HepG2 (cell line): ENCODE results near the gene ANKHD1. TPM values are rescaled to one million over a fixed set of nuclear protein-coding genes. Genes with fewer than 3 reads are reported as not detected.

Experiments
- ATF1 ChIP-seq: IDR thresholded peaks from 2 replicates; pipeline ENCODE4 v1.6.1; 2016; ENCODE audit warnings: mild to moderate bottlenecking, control low read depth
- ATF7-NPFF ChIP-seq: sonication (generic); formaldehyde crosslinking; IDR thresholded peaks from 2 replicates; pipeline ENCODE4 v1.8.1; 2023; ENCODE audit warnings: mild to moderate bottlenecking, low read depth, missing genetic modification reagents, moderate library complexity
- BORCS8-MEF2B ChIP-seq: sonication (generic); formaldehyde crosslinking; IDR thresholded peaks from 2 replicates; pipeline ENCODE4 v1.8.0; 2022; ENCODE audit warnings: mild to moderate bottlenecking, missing genetic modification reagents
- CHCHD3 ChIP-seq: sonication (generic); formaldehyde crosslinking; IDR thresholded peaks from 2 replicates; pipeline ENCODE4 v1.8.0; 2022; ENCODE audit warnings: mild to moderate bottlenecking, missing genetic modification reagents, moderate library complexity
- ELF4 ChIP-seq: sonication (generic); formaldehyde crosslinking; IDR thresholded peaks from 2 replicates; pipeline ENCODE4 v1.5.0; 2020; ENCODE audit warnings: missing genetic modification reagents, mild to moderate bottlenecking, moderate library complexity, borderline replicate concordance
- ETV6 ChIP-seq: sonication (generic); formaldehyde crosslinking; conservative IDR thresholded peaks from 2 replicates; pipeline ENCODE4 v1.4.0; 2020; ENCODE audit warnings: missing genetic modification reagents
- GATAD2A ChIP-seq: IDR thresholded peaks from 2 replicates; pipeline ENCODE4 v1.6.1; 2016
- GLI4 ChIP-seq: sonication (generic); formaldehyde crosslinking; IDR thresholded peaks from 2 replicates; pipeline ENCODE4 v1.5.1; 2020; ENCODE audit warnings: missing genetic modification reagents, mild to moderate bottlenecking, moderate library complexity, borderline replicate concordance
- HMG20B ChIP-seq: conservative IDR thresholded peaks from 2 replicates; pipeline ENCODE4 v1.6.1; 2016; ENCODE audit warnings: missing genetic modification reagents, missing compliant biosample characterization
- HNF1B ChIP-seq: sonication (generic); formaldehyde crosslinking; IDR thresholded peaks from 2 replicates; pipeline ENCODE4 v1.5.1; 2020; ENCODE audit warnings: mild to moderate bottlenecking, moderate library complexity, missing genetic modification reagents
- IRF9 ChIP-seq: sonication (generic); formaldehyde crosslinking; IDR thresholded peaks from 2 replicates; pipeline ENCODE4 v1.8.0; 2022; ENCODE audit warnings: missing genetic modification reagents, mild to moderate bottlenecking, borderline replicate concordance
- NFE2L1 ChIP-seq: sonication (generic); formaldehyde crosslinking; IDR thresholded peaks from 2 replicates; pipeline ENCODE4 v1.4.0; 2020; ENCODE audit warnings: missing genetic modification reagents, mild to moderate bottlenecking, borderline replicate concordance
- NRL ChIP-seq: sonication (generic); formaldehyde crosslinking; IDR thresholded peaks from 2 replicates; pipeline ENCODE4 v1.5.0; 2020; ENCODE audit warnings: missing genetic modification reagents, mild to moderate bottlenecking, moderate library complexity, borderline replicate concordance
- ZBTB21 ChIP-seq: sonication (generic); formaldehyde crosslinking; IDR thresholded peaks from 2 replicates; pipeline ENCODE4 v1.4.0; 2020; ENCODE audit warnings: missing genetic modification reagents
- ZKSCAN1 ChIP-seq: fragments of 150-350 bp; IDR thresholded peaks from 2 replicates; pipeline ENCODE4 v1.6.1; 2014; ENCODE audit warnings: low read length
- ZNF101 ChIP-seq: sonication (generic); formaldehyde crosslinking; IDR thresholded peaks from 2 replicates; pipeline ENCODE4 v1.4.0; 2020; ENCODE audit warnings: mild to moderate bottlenecking, low read depth, missing genetic modification reagents, borderline replicate concordance
- ZNF138 ChIP-seq: sonication (generic); formaldehyde crosslinking; IDR thresholded peaks from 2 replicates; pipeline ENCODE4 v1.5.0; 2020; ENCODE audit warnings: mild to moderate bottlenecking, low read depth, missing genetic modification reagents
- ZNF20 ChIP-seq: sonication (generic); formaldehyde crosslinking; IDR thresholded peaks from 2 replicates; pipeline ENCODE4 v1.4.0; 2020; ENCODE audit warnings: mild to moderate bottlenecking, moderate library complexity, missing genetic modification reagents
- ZNF274 ChIP-seq: sonication (generic); formaldehyde crosslinking; IDR thresholded peaks from 2 replicates; pipeline ENCODE4 v1.5.1; 2020; ENCODE audit warnings: mild to moderate bottlenecking, missing genetic modification reagents
- ZNF354B ChIP-seq: sonication (generic); formaldehyde crosslinking; IDR thresholded peaks from 2 replicates; pipeline ENCODE4 v1.8.0; 2022; ENCODE audit warnings: mild to moderate bottlenecking, missing genetic modification reagents
- ZNF451 ChIP-seq: sonication (generic); formaldehyde crosslinking; IDR thresholded peaks from 2 replicates; pipeline ENCODE4 v1.5.0; 2020; ENCODE audit warnings: mild to moderate bottlenecking, missing genetic modification reagents
- ZNF562 ChIP-seq: sonication (generic); formaldehyde crosslinking; IDR thresholded peaks from 2 replicates; pipeline ENCODE4 v1.8.0; 2022; ENCODE audit warnings: missing genetic modification reagents, borderline replicate concordance
- ZNF569 ChIP-seq: sonication (generic); formaldehyde crosslinking; IDR thresholded peaks from 2 replicates; pipeline ENCODE4 v1.5.0; 2020; ENCODE audit warnings: mild to moderate bottlenecking, missing genetic modification reagents, moderate library complexity, borderline replicate concordance
- ZNF615 ChIP-seq: sonication (generic); formaldehyde crosslinking; IDR thresholded peaks from 2 replicates; pipeline ENCODE4 v1.5.0; 2020; ENCODE audit warnings: mild to moderate bottlenecking, missing genetic modification reagents, borderline replicate concordance
- ZNF770 ChIP-seq: sonication (generic); formaldehyde crosslinking; IDR thresholded peaks from 2 replicates; pipeline ENCODE4 v1.5.0; 2020; ENCODE audit warnings: mild to moderate bottlenecking, missing genetic modification reagents
- ZNF776 ChIP-seq: sonication (generic); formaldehyde crosslinking; IDR thresholded peaks from 2 replicates; pipeline ENCODE4 v1.4.0; 2020; ENCODE audit warnings: mild to moderate bottlenecking, missing genetic modification reagents
- ZNF816 ChIP-seq: sonication (generic); formaldehyde crosslinking; IDR thresholded peaks from 2 replicates; pipeline ENCODE4 v1.8.0; 2022; ENCODE audit warnings: missing genetic modification reagents, mild to moderate bottlenecking, borderline replicate concordance
- polyA plus RNA-seq, 8 experiments: library from polyadenylated mRNA; depleted of rRNA in 3 of 8; stranded (reverse) in 7 of 8; unstranded in 1 of 8; fragments of >200 nt; fragmentation: Illumina TruSeq in 4 of 8; extraction: Trizol in 4 of 8; gene quantifications; 2 replicates each; pipeline versions ENCODE4 v1.2.1 to v1.2.3, GENCODE V29; 2011 to 2016; ENCODE audit warnings: low read depth in 4 of 8, missing spikeins in 1 of 8, mixed read lengths in 1 of 8; ENCODE audit not compliant: insufficient read depth in 1 of 8
- total RNA-seq, 5 experiments: library from RNA; depleted of rRNA; stranded (reverse); fragments of >200 nt; fragmentation: Illumina TruSeq; extraction: Trizol; gene quantifications; 2 replicates each; pipeline ENCODE4 v1.2.3, GENCODE V29; 2016; ENCODE audit warnings: low read depth in 1 of 5

The ANKHD1 gene
- total and polyA plus RNA-seq, 2 of the 13 experiments (the other 11 are each of a cell fraction or from before 2014, with no cell fraction given): 69.9 to 82.0 TPM

- peak; percentile 82 for TF ChIP-seq HNF1B
- TF ChIP-seq ZNF354B (CRISPR knock-in tag): no peak
- TF ChIP-seq ZNF615 (CRISPR knock-in tag): peak; percentile 33; the same call in 1 of the 2 replicates
- TF ChIP-seq ZNF816 (CRISPR knock-in tag): peak; percentile 84
- TF ChIP-seq ZNF20 (CRISPR knock-in tag): no peak
- peak; percentile 70; the same call in 1 of the 2 replicates for TF ChIP-seq ELF4
- TF ChIP-seq ATF1 (CRISPR knock-in tag): peak; percentile 89
- 0 out of 2 replicates have a peak, but pooled peaks have one; percentile 35 for TF ChIP-seq ZBTB21 (CRISPR knock-in tag)
- no peak for TF ChIP-seq ZKSCAN1
- TF ChIP-seq BORCS8-MEF2B (CRISPR knock-in tag): peak; percentile 66
- TF ChIP-seq ETV6 (CRISPR knock-in tag): peak; percentile 94
- no peak for TF ChIP-seq ZNF569
- peak; percentile 91 for TF ChIP-seq ZNF274
- TF ChIP-seq HMG20B (CRISPR knock-in tag): 0 out of 2 replicates have a peak, but pooled peaks have one; percentile 19
- peak; percentile 76; the same call in 1 of the 2 replicates for TF ChIP-seq IRF9 (CRISPR knock-in tag)
- TF ChIP-seq GATAD2A (CRISPR knock-in tag): peak; percentile 59
- 0 out of 2 replicates have a peak, but pooled peaks have one; percentile 52 for TF ChIP-seq ZNF138 (CRISPR knock-in tag)
- peak; percentile 77 for TF ChIP-seq CHCHD3
- no peak for TF ChIP-seq NFE2L1 (CRISPR knock-in tag)
- TF ChIP-seq ZNF776 (CRISPR knock-in tag): peak; percentile 73; the same call in 1 of the 2 replicates
- TF ChIP-seq ZNF101 (CRISPR knock-in tag): no peak
- TF ChIP-seq NRL (CRISPR knock-in tag): peak; percentile 93
- peak; percentile 51; the same call in 1 of the 2 replicates for TF ChIP-seq ZNF770 (CRISPR knock-in tag)
- TF ChIP-seq ATF7-NPFF (CRISPR knock-in tag): peak; percentile 90
- peak; percentile 62 for TF ChIP-seq ZNF451 (CRISPR knock-in tag)
- 0 out of 2 replicates have a peak, but pooled peaks have one; percentile 34 for TF ChIP-seq GLI4
- no peak for TF ChIP-seq ZNF562 (CRISPR knock-in tag)
Measured at GRCh38 chr5:140557136-140557805, 155.6 kb downstream of the ANKHD1 start, which contains the start of gene SRA1 (continued).
